Measurements from ENCODE around the gene SULF2.

The SULF2 gene

DNA sequence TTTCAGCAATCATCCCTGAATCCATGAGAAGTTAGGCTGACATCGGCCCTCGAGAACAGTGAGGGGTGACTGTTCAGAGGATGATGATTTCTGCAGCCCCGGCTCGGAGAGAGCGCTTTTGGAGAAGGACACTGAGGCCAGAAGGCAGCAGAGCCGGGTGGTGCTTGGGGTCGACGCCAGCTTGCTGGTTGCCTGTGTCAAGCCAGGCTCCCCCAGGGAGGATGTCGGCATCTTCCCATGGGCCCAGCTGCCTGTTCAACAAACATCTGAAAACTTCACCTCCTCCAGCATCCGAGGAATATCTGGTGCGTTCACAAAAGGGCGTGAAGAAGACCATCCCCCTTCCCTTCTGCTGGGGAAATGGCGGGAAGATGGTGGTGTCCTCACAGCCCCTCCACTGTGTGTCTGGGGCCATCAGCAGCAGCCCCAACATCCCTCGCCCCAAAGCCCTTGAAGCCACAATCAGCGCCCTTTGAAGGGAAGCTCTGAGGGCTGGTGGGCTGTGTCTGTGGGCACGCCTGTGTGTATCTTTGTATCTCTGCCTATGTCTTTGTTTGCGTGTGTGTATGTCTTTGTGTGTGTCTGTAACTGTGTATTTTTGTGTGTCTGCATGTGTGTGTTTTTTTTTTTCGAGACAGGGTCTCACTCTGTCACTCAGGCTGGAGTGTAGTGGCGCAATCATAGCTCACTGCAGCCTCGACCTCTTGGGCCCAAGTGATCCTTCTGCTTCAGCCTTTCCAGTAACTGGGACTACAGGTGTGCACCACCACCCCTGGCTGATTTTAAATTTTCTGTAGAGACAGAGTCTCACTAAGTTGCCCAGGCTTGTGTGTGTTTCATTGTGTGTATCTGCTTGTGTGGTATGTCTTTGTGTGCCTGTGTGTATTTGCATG lies 97.9 kb downstream of the SULF2 start:
- no peak for DNase-seq (ENCODE audit: low read depth in 1 of 2, low spot score in 1 of 2)

DNA sequence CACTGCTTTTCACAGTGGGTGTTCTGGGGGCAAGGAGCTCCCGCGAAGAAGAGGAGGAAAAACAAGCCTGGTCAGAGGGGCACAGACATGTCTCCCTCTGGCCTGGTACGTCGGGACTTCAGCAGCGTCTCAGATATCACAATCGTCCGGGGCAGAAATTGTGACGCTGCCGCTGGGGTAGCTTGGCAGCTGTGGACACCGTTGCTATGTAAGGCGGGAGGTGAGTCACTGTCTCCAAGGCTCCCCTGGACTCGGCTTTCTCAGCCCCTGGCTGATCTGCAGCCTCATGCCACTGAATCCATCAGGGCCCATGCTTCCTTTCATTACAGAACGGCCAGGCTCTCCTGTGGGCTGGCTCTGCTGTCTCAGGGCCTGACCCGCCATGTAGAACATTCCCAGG lies 98.7 kb downstream of the SULF2 start:
- DNase-seq (ENCODE audit: low read depth in 1 of 2, low spot score in 1 of 2) = no peak

GRCh38 chr20:47684306-47685080 lies 100.8 kb downstream of the SULF2 start:
- no peak for DNase-seq (ENCODE audit: low read depth in 1 of 2, low spot score in 1 of 2)

GRCh38 chr20:47682916-47683315 lies 102.4 kb downstream of the SULF2 start:
- no peak for DNase-seq (ENCODE audit: low read depth in 1 of 2, low spot score in 1 of 2)

- DNase-seq (ENCODE audit: low read depth in 1 of 2, low spot score in 1 of 2) = no peak
These were observed 103.1 kb downstream of the SULF2 start for GRCh38 chr20:47682028-47682783.

DNA sequence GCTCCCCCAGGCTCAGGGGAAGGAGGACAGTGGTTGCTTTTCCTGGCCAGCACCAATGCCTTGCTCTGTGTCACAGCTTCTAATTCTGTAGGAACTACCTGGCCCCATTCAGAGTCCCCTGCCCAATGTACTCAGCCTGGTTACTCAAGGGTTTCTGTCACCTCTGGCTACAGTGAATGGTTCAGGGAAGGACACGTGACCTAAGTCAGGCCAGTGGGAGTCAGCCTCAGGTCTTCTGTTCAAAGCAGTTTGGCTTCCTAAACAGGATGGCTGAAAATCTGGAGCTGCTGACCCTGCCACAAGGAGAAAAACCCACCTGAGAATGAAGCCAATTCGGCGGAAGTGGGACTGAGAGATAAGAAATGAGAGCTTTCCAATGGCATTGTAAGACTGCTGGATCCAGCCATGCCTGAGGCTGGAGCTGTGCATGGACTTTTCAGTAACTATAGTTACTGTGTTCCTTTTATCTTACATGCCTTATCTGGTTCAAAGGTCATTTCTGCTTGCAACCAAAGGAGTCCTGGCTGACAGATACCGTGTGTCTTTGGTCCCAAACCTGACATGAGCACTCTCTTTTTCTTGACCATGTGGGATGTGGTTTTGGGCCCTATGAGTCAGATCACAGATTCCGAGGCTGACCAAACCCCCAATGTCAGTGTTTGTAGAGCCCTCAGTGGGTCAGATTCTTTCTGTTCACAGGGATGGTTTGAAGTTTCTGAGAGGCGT lies 104.3 kb downstream of the SULF2 start:
- DNase-seq (ENCODE audit: low read depth in 1 of 2, low spot score in 1 of 2) = no peak

DNA sequence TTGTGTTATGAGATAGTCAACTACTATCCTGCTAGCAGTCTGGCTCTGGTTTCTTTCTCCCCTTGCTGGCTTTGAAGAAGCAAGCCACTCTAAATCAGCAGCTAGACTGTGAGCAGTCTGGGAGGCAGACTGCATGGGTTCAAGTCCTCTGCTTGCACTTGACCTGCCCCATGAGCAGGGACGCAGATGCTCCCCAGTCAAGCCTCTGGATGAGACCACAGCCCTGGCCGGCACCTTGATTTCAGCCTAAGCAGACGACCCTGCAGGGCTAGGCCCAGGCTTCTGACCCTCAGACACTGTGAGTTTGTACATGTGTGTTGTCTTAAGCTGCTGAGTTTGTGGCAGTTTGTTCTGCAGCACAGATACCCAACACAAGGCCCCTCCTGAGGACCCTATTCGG lies 105.8 kb downstream of the SULF2 start:
- DNase-seq (ENCODE audit: low read depth in 1 of 2, low spot score in 1 of 2) = no peak

- DNase-seq (ENCODE audit: low read depth in 1 of 2, low spot score in 1 of 2) = no peak
These were observed 106.7 kb downstream of the SULF2 start for GRCh38 chr20:47678536-47678935.

GRCh38 chr20:47677635-47678453 lies 107.4 kb downstream of the SULF2 start:
- DNase-seq (ENCODE audit: low read depth in 1 of 2, low spot score in 1 of 2) = peak; percentile 26 to 43

- DNase-seq (ENCODE audit: low read depth in 1 of 2, low spot score in 1 of 2) = no peak
These were observed 108.2 kb downstream of the SULF2 start for GRCh38 chr20:47676912-47677634.

- no peak for DNase-seq (ENCODE audit: low read depth in 1 of 2, low spot score in 1 of 2)
These were observed 109.0 kb downstream of the SULF2 start for GRCh38 chr20:47676219-47676721.

GRCh38 chr20:47675190-47676142 lies 109.8 kb downstream of the SULF2 start:
- no peak for DNase-seq (ENCODE audit: low read depth in 1 of 2, low spot score in 1 of 2)

DNA sequence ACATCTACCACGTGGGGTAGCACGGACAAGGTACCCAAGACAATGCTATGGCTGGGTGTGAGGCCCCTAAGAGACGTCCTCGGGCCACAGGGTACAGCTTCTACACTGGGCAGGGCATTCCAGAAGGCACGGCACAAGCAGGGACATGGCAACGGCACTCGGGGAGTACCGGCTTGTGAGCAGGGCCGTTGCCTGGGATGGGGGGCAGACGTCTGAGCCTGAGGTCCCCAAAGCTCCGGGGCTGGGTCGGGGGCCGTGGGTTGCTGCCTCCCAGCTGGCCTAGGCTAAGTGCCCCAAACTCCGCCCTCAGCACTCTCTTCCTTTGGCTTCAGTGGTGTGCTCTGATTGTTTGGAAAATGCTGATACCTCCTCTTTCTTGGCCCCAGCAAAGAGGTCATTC lies 110.6 kb downstream of the SULF2 start:
- no peak for DNase-seq (ENCODE audit: low read depth in 1 of 2, low spot score in 1 of 2)

DNA sequence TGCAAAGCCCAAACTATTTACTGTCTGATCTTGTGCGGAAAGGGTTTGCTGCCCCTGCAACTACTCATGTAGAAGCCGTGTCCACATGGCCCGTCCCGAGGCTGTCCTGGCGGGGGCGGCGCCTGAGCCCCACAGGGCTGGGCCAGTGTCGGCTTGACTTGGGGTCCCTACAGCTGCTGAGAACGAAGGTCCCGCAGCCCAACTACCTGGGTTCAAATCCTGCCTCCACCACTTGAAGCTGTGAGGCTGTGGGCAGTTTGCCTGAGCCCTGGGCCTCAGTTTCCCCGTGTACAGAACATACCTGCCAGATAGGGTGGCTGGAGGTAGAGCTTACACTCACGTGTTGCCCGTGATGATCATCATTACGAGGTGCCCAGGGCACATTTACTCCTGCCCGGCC lies 111.1 kb downstream of the SULF2 start:
- no peak for DNase-seq (ENCODE audit: low read depth in 1 of 2, low spot score in 1 of 2)

GRCh38 chr20:47673671-47673955 lies 111.7 kb downstream of the SULF2 start:
- DNase-seq (ENCODE audit: low read depth in 1 of 2, low spot score in 1 of 2) = no peak

DNA sequence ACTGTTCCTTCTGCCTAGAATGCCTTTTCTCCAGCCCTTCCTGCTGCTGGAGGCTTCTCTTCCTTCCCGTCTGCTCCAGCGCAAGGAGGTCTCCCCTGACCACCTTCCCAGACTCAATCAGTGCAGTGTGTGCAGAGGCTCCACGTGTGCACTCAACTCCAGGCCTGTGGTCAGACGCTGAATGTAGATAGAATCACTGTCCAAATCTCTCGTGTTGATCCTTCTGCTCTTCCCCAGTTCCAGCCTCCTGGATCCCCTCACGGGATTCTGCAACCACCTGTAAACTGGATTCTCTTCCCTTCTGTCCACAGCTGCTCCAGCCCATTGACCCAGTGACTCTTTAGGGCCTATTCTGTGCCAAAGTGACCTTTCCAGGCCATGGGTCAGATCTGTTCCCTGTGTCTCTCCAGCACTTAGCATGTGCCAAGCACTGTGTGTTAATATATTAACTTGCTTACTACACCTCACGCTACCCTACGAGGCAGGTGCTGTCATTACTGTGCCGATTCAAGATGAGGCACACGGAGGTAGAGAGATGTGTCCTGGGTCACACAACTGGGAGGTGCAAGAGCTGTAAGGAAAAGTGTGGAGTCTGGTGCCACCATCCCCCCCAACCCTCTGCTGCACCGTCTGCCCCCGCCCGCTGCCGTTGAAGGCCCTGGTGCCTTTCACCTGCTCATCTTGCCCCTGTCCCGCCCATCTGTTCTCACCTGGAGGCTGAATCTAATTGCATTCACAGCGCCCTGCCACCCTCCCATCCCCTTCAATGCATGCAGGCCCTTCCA lies 112.2 kb downstream of the SULF2 start:
- no peak for DNase-seq (ENCODE audit: low read depth in 1 of 2, low spot score in 1 of 2)

DNA sequence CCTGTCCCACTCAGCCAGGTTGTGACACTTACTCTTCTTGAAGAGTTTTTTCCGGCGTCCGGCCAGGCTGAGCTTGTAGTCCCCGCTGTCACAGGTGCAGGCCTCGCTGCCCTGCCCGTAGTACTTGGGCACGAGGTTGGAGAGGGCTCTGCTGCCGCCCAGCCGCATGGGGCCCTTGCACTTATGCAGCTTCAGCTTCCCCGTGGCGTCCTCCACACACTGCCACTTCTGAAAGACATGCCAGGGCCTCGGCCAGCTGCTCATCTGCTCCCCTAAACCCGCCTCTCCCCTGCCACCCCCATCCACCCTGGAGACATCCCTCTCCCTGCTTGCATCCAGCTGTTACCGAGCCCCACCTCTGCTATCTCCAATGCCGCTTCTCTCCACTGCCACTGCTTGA lies 113.1 kb downstream of the SULF2 start:
- no peak for DNase-seq (ENCODE audit: low read depth in 1 of 2, low spot score in 1 of 2)

DNA sequence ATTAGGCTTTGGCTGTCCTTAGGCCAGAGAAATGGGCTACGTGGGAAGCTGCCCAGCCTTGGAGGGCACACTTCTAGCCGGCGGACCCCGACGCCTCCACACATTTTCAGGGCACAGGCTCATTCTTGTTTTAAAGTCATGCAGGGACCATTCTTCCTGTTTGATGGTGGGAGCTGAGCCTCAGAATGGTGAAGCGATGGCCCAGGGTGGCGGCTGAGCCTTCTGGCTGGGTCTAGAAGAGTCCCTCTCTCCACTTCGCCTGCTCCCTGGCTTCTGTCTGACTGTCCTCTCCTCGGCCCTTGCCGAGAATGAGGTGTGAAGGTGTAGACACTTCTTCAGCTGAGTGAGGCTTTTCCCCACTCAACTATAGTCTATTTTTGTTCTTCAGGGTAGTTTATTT lies 114.4 kb downstream of the SULF2 start:
- DNase-seq (ENCODE audit: low read depth in 1 of 2, low spot score in 1 of 2) = no peak

All from activated T-helper 1 cell treated with anti-CD3 and anti-CD28 coated beads, Interleukin-2, amount 50 U/mL, for 16 hours (primary cell).